Head of caudate nucleus (tissue), 42 donors: ENCODE data around the gene HPSE2.

ENCODE experiments used
- DNase-seq, 42 donors: peaks; one replicate each; pipeline versions ENCODE4 v3.0.0 to v3.0.0-alpha.2; 2020 to 2021; ENCODE audit warnings: mixed read lengths in 7 of 42
- intact Hi-C: fragments of 100-400 bp; cut with DNase I; formaldehyde crosslinking; loops from one replicate; pipeline ENCODE4 v1.15.0; 2022

Gene HPSE2

DNA sequence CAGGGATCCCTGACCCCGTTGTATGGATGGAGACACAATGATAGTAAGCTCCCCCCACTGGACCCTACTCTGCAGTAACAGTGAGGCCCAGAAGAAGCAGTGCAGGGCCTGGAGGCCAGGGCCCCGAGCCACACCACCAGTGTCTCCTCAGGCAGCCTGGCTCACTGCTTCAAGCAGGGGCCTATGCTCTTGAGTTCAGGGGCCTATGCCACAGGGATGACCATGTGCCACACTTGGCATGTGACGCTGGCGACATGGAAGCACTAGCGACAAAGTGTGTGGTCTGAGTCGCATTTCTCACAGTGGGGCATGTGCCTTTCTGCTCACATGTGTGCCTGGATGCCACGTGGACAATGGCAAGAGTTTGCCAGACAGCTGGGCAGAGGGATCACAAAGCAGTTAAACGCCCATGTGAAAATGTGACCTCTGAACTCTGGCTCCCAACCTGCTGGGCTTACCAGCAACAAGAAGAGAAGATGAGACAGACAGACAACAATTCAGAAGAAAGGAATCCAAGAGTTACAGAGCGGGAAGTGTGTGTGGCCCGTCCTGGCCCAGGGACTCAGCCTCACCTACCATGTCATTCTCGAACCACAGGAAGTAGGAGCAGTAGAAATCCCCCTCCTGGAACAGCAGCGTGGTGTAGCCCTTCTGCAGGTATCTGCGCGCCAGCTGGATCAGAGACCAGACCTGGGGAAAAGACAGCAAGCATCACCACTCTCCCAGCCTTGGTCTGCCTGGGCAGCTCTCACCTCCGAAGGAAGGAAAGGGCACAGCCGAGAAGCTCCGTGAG lies 816.0 kb downstream of the HPSE2 start:
- DNase-seq: peak in 1 of 42 donors; percentile 18
- intact Hi-C loops: no loop called here

DNA sequence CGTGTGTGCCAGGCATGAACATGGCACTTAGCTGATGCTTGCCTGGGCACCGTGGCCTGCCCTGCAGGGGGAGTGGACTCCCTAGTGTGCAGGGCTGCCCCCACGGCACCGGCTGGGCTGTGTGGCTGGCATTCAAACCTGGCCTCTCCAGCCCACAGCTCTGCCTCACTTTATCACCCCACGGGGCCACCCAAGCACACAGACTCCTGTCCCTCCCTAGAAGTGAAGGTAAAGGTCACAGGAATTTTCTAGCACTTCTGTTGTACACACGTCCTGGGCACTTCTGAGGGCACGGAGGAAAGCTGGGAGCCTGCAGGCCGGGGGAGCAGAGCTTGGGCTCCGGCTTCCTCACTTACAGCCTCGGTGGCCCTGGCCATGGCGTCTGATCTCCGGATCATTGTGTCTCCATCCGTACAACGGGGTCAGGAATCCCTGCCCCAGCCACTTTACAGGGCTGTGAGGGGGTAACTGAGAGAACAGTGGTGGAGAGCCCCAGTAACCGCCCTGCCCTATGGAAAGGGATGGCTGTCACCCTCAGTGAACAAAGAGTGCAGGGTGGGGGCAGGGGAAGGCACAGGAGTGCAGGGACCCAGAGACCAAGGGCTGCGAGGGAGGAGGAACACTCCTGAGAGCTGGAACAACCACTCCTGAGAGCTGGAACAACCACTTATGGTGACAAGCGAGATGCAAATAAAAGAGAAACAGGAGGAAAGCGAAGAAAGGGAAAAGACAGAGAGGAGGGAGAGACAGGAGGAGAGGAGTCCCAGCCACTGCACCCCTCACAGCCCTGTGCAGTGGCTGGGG lies 816.8 kb downstream of the HPSE2 start:
- intact Hi-C loops: no loop called here
- peak in 2 of 42 donors; percentile 13 to 14 for DNase-seq

DNA sequence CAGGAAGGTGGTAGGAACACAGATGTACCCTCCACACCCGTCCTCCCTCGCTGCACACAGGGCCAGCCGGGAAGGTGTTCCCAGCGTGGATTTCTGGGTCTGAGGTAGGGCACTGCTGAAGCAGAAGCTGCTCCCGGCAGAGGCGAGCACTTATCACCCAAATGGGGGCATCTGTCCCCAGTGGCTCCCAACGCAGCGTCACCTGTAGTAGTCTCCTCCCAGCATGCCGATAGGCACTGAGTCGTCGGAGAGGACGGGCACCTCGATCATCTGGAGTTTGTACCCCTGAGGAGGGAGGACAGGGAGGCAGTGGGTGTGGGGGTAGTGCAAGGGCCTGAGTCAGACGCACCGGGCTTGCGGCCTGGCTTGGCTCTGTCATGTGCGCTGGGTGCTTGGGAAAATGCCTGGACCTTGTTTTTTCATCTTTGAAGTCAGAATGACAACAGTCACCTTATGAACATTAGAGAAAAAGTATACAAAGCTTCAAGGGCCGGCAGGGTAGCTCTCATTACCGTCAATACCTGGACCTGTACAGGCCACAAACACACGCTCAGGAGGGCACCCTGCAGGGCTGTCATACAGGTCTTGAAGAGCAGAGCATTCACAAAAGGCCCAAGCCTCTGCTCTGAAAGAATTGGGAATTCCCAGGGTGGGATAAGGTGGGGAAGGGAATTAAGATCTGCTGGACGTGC lies 817.5 kb downstream of the HPSE2 start:
- peak in 1 of 42 donors; percentile 15 for DNase-seq
- intact Hi-C loops: no loop called here

DNA sequence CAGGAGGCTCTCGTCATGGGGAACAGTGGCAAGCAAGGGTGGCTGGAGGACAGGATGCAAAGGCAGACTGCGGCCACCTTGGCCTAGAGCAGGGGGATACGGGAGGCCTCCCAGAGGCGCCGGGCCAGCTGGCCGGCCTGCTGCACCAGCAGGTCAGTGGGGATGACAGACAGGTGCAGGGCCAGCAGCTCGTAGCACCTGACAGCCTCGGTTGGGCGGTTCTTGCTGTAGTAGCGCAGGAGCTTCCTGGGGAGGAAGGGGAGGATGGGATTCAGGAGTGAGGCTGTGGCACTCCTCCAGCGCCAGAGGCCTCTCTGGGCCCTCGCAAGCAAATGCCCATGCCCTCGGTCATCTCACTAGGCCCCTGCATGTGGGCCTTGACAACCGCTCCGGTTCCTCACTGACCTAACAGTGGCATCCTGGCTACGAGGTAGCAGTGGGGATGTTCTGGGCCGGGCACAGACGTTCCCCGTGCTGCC lies 818.1 kb downstream of the HPSE2 start:
- intact Hi-C loops: no loop called here
- DNase-seq: peak in 1 of 42 donors; percentile 19

DNA sequence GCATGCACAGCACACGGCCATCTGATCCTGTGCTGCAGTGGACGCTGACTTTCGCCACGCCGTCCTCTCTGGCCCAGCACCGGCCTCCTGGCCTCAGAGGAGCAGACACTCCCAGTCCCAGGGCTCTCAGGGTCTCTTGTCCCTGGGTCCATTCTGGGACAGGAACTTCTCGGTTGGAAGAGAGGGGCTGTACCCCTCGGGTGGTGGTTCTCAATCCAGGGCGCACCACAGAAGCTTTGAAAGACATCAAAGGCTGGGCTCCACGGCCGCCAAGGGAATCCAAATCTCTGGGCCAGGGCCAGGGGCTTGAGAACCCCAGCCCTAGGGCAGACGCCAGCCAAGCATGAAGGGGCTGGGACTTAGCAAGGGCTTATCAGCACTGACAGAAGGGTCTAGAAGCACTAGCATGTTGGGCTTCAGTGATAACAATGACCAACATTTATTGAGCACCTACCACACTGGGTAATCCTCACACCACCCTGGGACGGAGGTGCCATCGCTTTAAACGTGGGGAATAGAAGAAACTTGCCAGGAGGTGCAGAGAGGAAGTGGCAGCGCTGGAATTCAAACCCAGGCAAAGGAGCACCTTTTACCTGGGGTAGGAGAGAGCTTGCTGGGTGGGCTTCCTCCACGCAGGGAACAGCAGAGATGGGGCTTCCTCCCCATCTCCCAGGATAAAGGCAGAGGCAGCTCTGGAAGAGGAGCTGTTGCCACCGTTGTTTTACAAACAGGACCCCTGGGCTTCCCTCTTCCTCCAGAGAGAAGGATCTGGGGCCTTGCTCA lies 818.9 kb downstream of the HPSE2 start:
- intact Hi-C loops: no loop called here
- DNase-seq: peak in 3 of 42 donors; percentile 9 to 33 (median 21)

DNA sequence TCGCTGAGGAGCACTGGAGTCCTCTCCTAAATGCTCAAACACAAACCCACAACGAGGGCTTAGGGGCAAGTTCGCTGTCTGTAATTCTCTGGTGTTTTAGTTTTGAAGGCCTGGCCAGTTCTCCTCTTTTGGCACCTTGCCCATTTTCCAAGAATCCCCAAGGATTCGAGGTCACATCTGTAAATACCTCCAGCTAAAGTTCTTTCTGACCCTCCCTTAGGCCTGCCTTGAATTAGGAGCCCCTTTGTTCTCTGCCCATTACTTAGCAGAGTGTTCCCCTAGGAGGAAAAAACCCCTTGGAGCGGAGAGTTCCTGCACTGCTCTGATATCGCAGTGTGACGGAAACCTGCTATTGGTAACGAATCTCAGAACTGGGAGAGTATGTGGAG lies 819.9 kb downstream of the HPSE2 start:
- intact Hi-C loops: no loop called here
- peak in 1 of 42 donors; percentile 25 for DNase-seq

DNA sequence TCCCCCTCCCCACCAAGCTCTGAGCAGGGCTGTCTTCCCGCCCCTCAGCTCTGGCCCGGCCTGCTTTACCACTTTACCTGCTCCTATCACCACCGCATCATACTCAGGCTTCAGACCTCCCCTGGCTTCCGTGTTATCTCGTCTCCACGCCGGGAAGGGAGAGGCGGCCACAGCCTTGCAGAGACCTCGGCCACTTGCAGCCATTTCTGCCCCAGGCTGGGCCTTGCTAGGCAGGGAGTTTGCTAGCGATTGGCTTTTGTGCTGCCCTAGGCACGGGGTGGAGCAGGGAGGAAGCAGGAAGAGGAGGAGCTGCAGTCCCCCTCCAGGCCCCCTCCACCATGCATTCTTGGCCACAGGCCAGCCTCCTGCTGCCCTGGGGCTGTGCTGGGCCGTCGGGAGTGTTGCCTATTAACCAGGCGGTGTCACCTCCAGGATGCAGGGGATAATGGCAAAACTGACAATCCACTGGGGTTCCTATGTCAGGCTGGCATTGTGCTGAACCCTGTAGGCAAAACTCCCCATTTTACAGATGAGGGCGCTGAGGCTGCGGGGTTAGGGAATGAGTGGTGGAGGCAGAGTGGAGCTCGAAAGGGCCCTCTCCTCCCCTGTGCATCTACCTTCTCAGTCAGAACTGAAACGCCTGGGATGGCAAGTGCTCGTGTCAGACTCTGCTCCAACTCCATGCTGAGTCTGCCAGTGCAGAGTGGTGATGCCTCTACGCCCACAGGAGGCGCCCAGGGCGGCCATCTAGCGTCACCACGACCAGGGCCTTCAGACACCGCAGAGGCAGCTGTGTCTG lies 820.5 kb downstream of the HPSE2 start, which contains the start of gene PYROXD2:
Gene PYROXD2, minus strand, starts transcription at position 251 of the 799 bp plus-strand sequence. Its CDS starts 47 bp downstream, at position 204.
- peak; percentile 60 to 90 (median 80) for DNase-seq
- intact Hi-C loops: no loop called here

DNA sequence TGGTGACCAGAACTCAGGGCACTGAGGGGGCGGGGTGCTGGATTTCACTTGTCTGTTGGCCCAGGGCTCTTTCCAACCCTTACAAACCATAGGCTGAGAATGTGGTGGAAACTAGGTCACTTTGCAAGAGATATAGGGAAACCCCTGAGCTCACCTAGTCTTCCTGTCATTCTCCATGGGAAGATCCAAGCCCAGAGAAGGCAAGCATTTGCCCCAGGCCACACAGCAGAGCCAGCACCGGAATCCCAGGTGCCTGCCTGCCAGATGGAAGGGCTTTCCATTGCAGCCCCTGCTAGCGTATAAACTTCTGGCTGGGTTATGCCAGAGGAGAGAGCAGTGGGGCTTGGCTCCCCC lies 821.1 kb downstream of the HPSE2 start:
- intact Hi-C loops: no loop called here
- peak in 1 of 42 donors; percentile 5 for DNase-seq

DNA sequence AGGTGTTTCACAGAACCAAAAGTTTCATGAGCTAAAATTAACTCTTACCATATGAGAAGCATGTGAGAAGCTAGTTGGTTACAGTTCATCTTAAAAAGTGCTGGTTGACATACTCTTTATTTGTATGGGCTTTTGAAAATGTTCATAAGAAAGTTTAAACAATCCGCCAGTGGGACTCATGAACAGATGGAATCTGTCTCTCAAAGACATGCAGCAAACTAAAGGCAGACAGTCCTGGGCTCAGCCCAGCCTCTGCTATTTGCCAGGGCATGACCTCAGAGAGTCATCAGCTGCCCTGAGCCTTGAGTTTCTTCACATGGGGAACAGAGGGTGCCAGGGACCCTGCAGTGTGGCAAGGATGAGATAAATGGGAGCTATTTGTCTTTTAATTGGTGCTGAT lies 823.9 kb downstream of the HPSE2 start:
- intact Hi-C loops: no loop called here
- no peak for DNase-seq

DNA sequence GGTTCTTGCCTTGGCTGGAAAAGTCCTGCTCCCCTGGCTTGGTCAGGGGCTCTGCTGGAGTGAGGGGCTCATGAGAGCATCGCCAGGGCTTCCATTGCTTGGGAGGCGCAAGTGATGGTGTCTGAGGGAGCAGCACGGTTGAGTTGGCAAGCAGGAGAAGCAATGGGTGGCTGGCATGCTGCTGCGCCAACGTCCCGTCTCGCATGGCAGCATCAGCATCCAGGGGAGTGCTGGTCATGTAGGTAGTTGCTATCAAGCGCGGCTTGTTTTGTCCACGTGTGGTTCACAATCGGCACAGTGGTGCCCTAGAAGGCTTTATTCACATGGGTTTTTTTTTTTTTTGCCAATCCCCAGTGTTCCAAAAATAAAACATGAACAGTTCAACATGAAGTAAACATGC lies 824.5 kb downstream of the HPSE2 start:
- DNase-seq: no peak
- intact Hi-C loops: no loop called here

DNA sequence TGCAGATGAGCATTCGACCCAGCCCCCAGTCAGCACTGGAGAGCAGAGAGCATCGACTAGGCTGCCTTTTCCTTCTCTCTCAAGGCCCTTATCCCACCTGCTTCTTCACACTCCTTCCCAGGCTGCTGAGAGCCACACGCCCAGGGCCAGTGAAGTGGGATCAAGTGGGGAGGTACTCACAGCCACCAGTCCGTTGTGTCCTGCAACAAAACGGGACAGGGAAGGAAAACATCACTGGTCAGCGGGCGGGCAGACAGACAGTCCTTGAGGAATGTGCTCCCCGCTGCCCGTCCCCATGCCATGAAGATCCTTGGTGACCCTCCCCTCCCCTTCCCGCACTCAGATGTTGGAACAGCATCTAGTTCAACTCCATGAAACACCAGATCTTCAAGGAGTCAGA lies 824.9 kb downstream of the HPSE2 start:
- intact Hi-C loops: no loop called here
- DNase-seq: no peak

DNA sequence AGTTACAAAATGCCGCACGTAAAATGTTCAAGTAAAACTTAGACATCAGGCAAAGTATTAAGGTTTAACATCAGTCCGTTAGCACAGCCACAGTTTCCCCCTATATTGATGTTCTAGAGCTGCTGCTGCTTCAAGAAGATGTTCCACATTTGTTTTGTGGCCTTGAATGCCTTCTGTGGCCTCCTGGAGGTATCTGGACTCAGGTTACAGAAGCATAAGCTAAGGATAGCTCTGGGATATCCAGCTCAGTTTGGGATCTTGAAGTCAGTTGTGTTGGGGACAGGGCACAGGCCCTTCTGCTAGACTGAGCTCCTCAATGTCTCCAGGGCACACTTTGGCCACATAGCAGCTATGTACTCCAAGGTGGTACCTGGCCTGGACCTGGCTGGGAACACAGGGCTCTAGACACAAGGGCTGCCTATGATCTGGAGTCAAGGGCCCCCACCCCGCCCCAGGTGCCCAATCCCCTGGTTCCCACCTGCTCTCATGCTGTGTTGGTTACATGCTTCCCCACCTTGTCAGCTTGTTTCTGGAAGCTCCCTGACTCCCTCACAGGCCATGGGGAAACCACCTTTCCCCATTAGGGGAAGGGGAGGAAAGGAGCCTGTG lies 825.4 kb downstream of the HPSE2 start:
- intact Hi-C loops: no loop called here
- DNase-seq: no peak

DNA sequence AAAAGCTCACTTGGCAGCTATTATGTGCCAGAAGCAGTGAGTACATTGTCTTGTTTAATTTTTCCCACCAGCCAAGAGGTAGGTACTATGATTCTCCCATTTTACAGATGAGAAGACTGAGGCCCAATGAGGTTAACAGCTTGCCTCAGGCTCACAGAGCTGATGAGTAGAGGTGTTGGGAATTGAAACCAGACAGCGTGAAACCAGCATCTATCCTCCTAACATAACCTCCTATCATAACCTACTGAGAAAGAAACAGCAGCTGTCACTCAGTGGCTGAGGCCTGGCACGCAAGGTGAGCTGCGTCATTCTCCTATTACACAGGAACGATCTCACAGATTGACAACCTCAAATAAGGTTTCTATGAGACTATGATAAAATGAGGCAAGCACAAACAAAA lies 826.9 kb downstream of the HPSE2 start:
- DNase-seq: no peak
- intact Hi-C loops: no loop called here

DNA sequence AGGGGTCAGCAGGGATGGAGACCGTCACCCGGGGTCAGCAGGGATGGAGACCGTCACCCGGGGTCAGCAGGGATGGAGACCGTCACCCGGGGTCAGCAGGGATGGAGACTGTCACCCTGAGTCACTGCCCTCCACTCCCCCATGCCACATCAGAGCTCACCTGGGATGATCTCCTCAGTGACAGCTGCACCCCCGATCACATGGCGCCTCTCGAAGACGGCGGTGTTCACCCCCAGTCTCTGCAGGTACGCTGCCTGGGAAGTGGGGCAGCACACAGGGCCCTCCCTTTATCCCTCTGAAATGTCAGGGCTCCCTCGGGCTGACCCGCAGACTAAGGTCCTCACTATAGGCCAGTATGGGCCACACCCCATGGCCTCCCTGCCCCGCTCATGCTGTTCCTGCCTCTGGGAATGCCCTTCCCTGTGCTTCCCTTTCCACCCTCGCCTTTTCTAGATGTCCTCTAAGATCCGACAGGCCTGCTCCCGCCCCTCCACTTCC lies 827.9 kb downstream of the HPSE2 start:
- DNase-seq: no peak
- intact Hi-C loops: no loop called here
